LHCN-M2 (cell line): ENCODE data around the gene SIRT7. TPM values are rescaled to one million over a fixed set of nuclear protein-coding genes. Genes with fewer than 3 reads are reported as not detected.

Source experiments
- DNase-seq: peaks from one replicate; pipeline ENCODE4 v3.0.0-alpha.2; 2012; ENCODE audit warnings: low read depth
- total RNA-seq: library from RNA; depleted of rRNA; stranded (reverse); fragments of >200 nt; gene quantifications from 2 replicates; pipeline ENCODE4 v1.2.3, GENCODE V29; 2014; rRNA removed

The SIRT7 gene
- total RNA-seq, 1 experiment from 2014 or later, result 20.0 TPM

DNA sequence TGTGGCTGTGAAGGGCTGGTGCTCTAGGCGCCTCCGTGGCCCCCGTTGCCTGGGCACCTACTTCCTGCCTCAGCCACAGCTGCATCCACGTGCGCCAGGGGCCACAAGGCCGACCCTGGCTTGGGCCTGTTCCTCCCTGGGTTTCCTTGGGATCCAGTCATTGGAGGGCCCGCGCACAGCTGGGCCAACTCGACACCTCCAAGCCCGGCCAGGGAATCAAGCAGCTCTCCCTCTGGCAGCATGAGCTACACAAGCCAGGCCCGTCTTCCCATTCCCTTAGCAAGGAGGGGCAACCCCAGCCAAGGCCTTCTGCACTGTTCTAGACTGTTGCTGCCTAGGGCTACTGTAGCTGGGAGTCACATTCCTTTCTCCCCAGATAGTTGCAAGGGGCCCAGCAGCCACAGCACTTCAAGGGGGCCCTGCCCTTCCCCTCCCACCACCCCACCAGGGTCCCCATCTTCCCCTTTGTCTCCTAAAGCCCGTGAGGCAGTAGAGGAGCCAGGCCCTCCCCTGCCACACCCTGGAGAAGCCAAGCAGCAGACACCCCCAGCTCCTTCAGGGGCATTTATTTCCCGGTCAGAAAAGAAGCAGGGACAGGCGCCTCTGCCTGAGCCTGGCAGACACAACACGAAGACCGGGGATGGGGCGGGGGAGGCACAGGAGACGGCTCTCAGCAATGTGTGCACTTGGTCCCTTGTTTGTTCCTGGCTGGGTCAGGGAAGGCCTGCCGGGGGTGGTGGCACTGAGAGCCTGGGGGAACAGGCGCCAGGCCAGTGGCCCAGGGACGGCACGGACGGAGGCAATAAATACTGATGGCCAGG is 50.6 kb downstream of the SIRT7 start:
- DNase-seq, result peak; percentile 56

DNA sequence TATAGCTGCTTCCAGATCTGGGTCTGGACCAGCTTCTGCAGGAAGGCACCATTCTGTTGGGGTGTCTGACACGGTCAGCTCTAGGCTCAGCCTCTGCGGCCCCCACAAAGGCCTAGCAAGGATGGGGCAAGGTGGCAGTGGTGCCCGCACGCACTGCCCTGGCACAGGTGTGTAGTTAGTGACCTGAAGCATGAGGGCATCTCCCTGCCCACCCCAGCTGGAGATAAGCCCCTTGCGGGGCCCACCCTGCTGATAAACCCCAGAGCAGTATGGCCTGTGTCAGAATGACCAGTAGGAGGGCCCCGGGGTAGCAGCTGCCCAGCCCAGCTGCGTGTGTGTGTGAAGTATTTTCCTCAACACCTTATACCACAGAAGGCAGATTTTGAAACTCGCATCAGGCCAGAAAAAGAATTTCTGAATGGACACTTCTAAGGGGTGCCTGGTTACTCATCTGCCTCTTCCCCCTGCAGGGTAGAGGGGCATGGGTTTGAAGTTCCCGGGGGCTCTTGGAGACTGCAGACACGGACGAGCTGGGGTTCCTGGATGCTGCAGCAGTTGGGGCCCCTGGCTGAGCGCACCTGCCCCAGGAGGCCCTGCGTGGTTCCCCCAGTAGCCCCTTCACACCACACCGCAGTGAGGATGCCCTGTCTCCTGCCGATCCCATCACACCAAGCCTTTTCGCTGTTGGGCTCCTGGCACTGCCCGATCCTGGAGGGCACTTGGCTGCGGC is 51.4 kb downstream of the SIRT7 start:
- DNase-seq, result peak; percentile 51

DNA sequence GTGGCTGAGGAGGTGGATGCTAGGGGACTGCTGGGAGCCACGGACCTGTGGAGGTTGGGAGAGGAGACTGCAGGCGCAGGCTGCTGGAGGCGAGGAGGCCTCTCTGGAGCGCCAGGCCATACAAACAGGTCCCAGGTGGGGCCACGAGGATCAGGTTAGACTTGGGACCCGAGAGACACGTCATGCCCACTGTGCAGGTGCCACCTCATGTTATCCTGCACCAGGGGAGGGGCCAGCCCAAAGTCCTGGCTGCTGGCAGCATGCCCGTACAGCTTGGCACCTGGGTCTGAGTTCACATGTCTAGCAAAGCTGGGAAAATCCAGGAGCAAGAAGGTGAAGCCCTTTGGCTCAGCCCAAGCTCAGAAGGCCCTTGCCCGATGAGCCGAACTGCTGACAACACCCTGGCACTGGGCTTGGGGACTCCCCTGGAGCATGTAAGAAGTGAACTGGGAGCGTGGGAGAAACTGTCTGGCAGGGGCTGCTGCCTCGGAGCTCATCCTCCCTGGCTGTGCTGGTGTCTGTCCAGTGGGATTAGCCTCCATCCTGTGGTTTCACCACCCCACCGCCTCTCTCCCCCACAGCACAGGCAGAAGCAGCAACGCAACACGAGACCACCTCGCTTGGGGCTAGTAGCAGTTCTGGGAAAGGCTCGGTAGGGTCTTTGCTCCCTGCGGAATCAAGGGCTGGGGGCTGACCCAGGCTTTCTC is 52.1 kb downstream of the SIRT7 start:
- no peak for DNase-seq

DNA sequence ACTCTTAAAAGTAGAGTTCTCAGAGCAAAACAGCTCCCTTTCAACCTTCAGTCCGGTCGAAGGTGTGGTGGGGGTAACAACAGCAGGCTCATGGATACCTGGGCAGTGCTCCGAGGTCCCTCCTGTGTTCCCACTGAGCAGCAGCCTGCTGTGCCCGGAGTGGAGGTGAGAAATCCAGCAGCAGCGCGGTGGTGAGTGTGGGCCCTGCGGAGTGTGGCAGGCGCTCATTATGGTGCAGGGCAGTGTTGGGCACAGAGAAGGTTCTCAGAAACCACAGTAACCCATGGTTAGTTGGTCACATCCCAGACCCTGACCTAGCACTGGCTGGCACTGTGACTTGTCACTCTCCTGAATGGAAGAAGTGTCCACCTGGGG is 52.6 kb downstream of the SIRT7 start:
- no peak for DNase-seq

DNA sequence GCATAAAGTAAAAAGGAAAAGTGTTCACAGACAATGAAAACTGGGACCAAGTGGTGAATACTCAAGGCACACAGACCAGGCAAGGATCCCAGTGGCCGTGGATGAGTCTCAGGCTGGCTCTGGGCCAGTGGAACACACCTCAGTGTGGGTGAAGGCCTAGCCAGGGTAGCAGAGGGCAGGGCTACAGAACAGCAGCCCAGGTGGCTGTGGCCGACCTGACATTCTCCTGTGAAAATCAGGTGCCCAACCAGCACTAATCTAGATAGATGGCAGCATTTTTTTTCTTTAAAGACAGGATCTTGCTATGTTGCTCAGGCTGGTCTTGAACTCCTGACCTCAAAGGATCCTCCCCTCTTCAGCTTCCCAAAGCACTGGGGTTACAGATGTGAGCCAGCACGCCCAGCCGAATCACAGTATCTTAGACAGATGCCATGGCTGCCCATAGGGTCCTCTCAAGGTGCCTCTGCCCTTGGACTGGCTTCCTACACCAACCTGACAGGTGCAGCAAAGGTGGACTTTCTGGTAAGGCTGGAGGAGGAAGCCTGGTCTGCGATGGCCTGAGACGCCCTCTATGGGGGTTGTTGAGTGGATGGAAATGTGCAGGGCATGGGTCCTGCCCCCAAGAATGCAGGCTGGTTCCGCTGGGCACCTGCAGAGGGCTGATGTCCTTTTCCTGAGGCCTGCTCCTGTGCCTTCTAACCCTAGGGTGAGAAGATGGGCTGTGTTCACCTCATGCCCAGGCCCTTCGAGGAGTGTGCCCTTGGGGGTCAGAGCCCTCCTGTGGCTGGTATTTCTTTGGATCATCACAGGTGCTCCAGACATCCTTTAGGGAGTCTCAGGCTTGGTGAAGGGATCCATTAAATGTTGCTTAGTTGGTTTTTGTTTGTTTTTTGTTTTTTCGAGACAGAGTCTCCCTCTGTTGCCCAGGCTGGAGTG is 53.9 kb downstream of the SIRT7 start:
- no peak for DNase-seq

DNA sequence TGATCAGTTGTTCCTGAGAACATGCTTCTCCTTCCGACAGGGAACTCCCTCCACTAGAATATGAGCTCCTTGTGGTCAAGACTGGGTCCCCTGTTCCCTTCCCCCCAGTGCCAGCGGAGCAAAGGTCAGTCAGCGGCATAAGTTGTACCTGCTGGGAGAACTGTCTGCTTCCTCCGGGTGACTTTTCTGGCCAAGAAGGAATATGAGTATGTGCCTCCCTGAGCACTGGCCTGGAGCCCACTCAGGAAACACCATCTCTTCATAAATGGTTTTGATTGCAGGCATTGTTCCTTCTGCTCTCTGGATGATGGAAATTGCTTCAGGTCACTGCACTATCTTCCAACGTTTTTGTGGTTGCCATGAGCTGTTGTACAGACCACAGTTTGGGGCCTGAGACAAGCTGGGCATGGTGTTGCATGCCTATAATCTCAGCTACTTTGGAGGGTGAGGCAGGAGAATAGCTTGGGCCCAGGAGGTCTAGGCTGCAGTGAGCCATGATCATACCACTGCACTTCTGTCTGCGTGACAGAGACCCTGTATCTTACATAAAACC is 54.8 kb downstream of the SIRT7 start:
- DNase-seq, result no peak

Other genes starting within 250 kb of the SIRT7 start
- 39.6 and 42.9 TPM in 2 replicates for gene ARL16, start 234.4 kb downstream of the SIRT7 start, total RNA-seq
- 157 and 200 TPM in 2 replicates for gene HGS, start 234.2 kb downstream of the SIRT7 start, total RNA-seq
- 23.4 and 31.3 TPM in 2 replicates for gene MRPL12, start 214.8 kb downstream of the SIRT7 start, total RNA-seq
- gene SLC25A10, start 205.9 kb downstream of the SIRT7 start, total RNA-seq, result 37.3 and 37.8 TPM in 2 replicates
- gene GCGR, start 114.0 kb downstream of the SIRT7 start, total RNA-seq, result not detected in 2 replicates
- gene MCRIP1, start 84.9 kb downstream of the SIRT7 start, total RNA-seq, result 106 TPM in 2 replicates
- gene PPP1R27, start 83.1 kb downstream of the SIRT7 start, total RNA-seq, result 1.0 TPM in 1 of 2 replicates, not detected in the other
- 1,598 and 3,461 TPM in 2 replicates for gene P4HB, start 57.6 kb downstream of the SIRT7 start, total RNA-seq
- 303 and 305 TPM in 2 replicates for gene ARHGDIA, start 46.8 kb downstream of the SIRT7 start, total RNA-seq
- 184 and 190 TPM in 2 replicates for gene ALYREF, start 26.6 kb downstream of the SIRT7 start, total RNA-seq
- 194 and 234 TPM in 2 replicates for gene ANAPC11, start 26.5 kb downstream of the SIRT7 start, total RNA-seq
- gene NPB, start 15.9 kb downstream of the SIRT7 start, total RNA-seq, result 0.86 and 2.9 TPM in 2 replicates
- 30.4 and 35.4 TPM in 2 replicates for gene PCYT2, start 6.8 kb downstream of the SIRT7 start, total RNA-seq
- 18.8 and 19.7 TPM in 2 replicates for gene MAFG, start 9.6 kb upstream of the SIRT7 start, total RNA-seq
- 59.1 and 81.4 TPM in 2 replicates for gene PYCR1, start 19.1 kb upstream of the SIRT7 start, total RNA-seq
- not detected in 2 replicates for gene MYADML2, start 29.1 kb upstream of the SIRT7 start, total RNA-seq
- gene NOTUM, start 43.0 kb upstream of the SIRT7 start, total RNA-seq, result 0.75 and 0.90 TPM in 2 replicates
- 25.9 and 30.3 TPM in 2 replicates for gene ASPSCR1, start 59.5 kb upstream of the SIRT7 start, total RNA-seq
- 142 and 155 TPM in 2 replicates for gene CENPX, start 104.7 kb upstream of the SIRT7 start, total RNA-seq
- 26.1 and 28.5 TPM in 2 replicates for gene LRRC45, start 105.1 kb upstream of the SIRT7 start, total RNA-seq
- gene RAC3, start 113.5 kb upstream of the SIRT7 start, total RNA-seq, result 18.1 and 28.7 TPM in 2 replicates
- 88.0 and 90.5 TPM in 2 replicates for gene DCXR, start 119.5 kb upstream of the SIRT7 start, total RNA-seq
- gene RFNG, start 133.6 kb upstream of the SIRT7 start, total RNA-seq, result 31.5 and 35.1 TPM in 2 replicates
- gene GPS1, start 133.7 kb upstream of the SIRT7 start, total RNA-seq, result 144 and 149 TPM in 2 replicates
- gene DUS1L, start 147.6 kb upstream of the SIRT7 start, total RNA-seq, result 75.8 and 86.1 TPM in 2 replicates
- 69.0 and 69.2 TPM in 2 replicates for gene FASN, start 180.1 kb upstream of the SIRT7 start, total RNA-seq